ENCODE results near the gene USP28.

Gene USP28

GRCh38 chr11:113907152-113907551 lies 31.8 kb upstream of the USP28 start (continued):
- TF ChIP-seq ZNF398 (tag by site-specific recombination; IDR thresholded peaks at IDR 0.05) (0 out of 2 replicates have a peak, but pooled peaks have one; percentile 20), ZNF629 (tag by site-specific recombination; IDR thresholded peaks at IDR 0.05) (peak; percentile 70), ZFP41 (tag by site-specific recombination; IDR thresholded peaks at IDR 0.05; ENCODE audit: borderline replicate concordance) (no peak), ZSCAN18 (tag by site-specific recombination; IDR thresholded peaks at IDR 0.05) (no peak), TSHZ1 (tag by site-specific recombination; IDR thresholded peaks at IDR 0.05; ENCODE audit: borderline replicate concordance) (0 out of 2 replicates have a peak, but pooled peaks have one; percentile 65), ZNF148 (tag by site-specific recombination; IDR thresholded peaks at IDR 0.05; ENCODE audit: borderline replicate concordance) (no peak), ZNF391 (tag by site-specific recombination; IDR thresholded peaks at IDR 0.05; ENCODE audit: borderline replicate concordance, low read depth) (0 out of 2 replicates have a peak, but pooled peaks have one; percentile 32), ZNF239 (tag by site-specific recombination; IDR thresholded peaks at IDR 0.05) (no peak), ZBTB7A (tag by site-specific recombination; IDR thresholded peaks at IDR 0.05; ENCODE audit: low read depth) (no peak), ZNF621 (tag by site-specific recombination; IDR thresholded peaks at IDR 0.05) (no peak), REST (tag by site-specific recombination; IDR thresholded peaks at IDR 0.05) (no peak), ZNF555 (tag by site-specific recombination; conservative IDR thresholded peaks at IDR 0.05) (no peak), ZNF645 (tag by site-specific recombination; IDR thresholded peaks at IDR 0.05) (no peak), ZNF610 (tag by site-specific recombination; IDR thresholded peaks at IDR 0.05; ENCODE audit: borderline replicate concordance) (no peak), ZNF280C (tag by site-specific recombination; IDR thresholded peaks at IDR 0.05) (no peak), ZNF366 (tag by site-specific recombination; conservative IDR thresholded peaks at IDR 0.05) (peak; percentile 90), ZNF274 (IDR thresholded peaks at IDR 0.05; ENCODE audit: low read length) (no peak), ZNF274 (tag by site-specific recombination; IDR thresholded peaks at IDR 0.05; ENCODE audit: borderline replicate concordance) (no peak), PATZ1 (tag by site-specific recombination; IDR thresholded peaks at IDR 0.05) (0 out of 2 replicates have a peak, but pooled peaks have one; percentile 37), ZNF791 (tag by site-specific recombination; IDR thresholded peaks at IDR 0.05) (no peak)
